ENCODE results near the gene BIRC5. TPM values are rescaled to one million over a fixed set of nuclear protein-coding genes. Genes with fewer than 3 reads are reported as not detected.

The BIRC5 gene
- total RNA-seq = 11.9 and 12.3 TPM in 2 replicates
- long read RNA-seq, transcript BIRC5-201 (5 exons, 2,711 nt) = minor isoform, 10 of 207 reads
- long read RNA-seq, transcript BIRC5-202 (4 exons, 2,630 nt) = major isoform, 175 of 207 reads
- long read RNA-seq, transcript BIRC5-203 (3 exons, 2,446 nt) = minor isoform, 14 of 207 reads
- long read RNA-seq, partial matches to known transcripts = 4 of 207 reads
- long read RNA-seq, other reads (novel, unspliced or antisense) = 3 of 207 reads

DNA sequence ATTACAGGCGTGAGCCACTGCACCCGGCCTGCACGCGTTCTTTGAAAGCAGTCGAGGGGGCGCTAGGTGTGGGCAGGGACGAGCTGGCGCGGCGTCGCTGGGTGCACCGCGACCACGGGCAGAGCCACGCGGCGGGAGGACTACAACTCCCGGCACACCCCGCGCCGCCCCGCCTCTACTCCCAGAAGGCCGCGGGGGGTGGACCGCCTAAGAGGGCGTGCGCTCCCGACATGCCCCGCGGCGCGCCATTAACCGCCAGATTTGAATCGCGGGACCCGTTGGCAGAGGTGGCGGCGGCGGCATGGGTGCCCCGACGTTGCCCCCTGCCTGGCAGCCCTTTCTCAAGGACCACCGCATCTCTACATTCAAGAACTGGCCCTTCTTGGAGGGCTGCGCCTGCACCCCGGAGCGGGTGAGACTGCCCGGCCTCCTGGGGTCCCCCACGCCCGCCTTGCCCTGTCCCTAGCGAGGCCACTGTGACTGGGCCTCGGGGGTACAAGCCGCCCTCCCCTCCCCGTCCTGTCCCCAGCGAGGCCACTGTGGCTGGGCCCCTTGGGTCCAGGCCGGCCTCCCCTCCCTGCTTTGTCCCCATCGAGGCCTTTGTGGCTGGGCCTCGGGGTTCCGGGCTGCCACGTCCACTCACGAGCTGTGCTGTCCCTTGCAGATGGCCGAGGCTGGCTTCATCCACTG is at the start of gene BIRC5:
TSS of gene BIRC5 (plus strand) at position 238 of the 690 bp plus-strand sequence. CDS start at position 302, 64 bp downstream.
- peak; percentile 96 for DNase-seq (ENCODE audit: extremely low spot score, unreplicated experiment)
- Mint-ChIP-seq H3K27me3 (ENCODE audit: unreplicated experiment) (no peaks in the 10 kb centered on the region), H3K36me3 (ENCODE audit: unreplicated experiment) (no peaks in the 10 kb centered on the region), H3K27ac (ENCODE audit: unreplicated experiment) (no peak within 1 kb of the TSS), H3K9me3 (ENCODE audit: unreplicated experiment) (no peaks in the 10 kb centered on the region), H3K4me3 (ENCODE audit: unreplicated experiment) (peak within 1 kb of the TSS; percentile 83), H3K4me1 (ENCODE audit: unreplicated experiment) (peaks cover 15% of the 10 kb centered on the region)
- TF ChIP-seq, protein P1, sequence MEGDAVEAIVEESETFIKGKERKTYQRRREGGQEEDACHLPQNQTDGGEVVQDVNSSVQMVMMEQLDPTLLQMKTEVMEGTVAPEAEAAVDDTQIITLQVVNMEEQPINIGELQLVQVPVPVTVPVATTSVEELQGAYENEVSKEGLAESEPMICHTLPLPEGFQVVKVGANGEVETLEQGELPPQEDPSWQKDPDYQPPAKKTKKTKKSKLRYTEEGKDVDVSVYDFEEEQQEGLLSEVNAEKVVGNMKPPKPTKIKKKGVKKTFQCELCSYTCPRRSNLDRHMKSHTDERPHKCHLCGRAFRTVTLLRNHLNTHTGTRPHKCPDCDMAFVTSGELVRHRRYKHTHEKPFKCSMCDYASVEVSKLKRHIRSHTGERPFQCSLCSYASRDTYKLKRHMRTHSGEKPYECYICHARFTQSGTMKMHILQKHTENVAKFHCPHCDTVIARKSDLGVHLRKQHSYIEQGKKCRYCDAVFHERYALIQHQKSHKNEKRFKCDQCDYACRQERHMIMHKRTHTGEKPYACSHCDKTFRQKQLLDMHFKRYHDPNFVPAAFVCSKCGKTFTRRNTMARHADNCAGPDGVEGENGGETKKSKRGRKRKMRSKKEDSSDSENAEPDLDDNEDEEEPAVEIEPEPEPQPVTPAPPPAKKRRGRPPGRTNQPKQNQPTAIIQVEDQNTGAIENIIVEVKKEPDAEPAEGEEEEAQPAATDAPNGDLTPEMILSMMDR (IDR thresholded peaks at IDR 0.05) = no peak

DNA sequence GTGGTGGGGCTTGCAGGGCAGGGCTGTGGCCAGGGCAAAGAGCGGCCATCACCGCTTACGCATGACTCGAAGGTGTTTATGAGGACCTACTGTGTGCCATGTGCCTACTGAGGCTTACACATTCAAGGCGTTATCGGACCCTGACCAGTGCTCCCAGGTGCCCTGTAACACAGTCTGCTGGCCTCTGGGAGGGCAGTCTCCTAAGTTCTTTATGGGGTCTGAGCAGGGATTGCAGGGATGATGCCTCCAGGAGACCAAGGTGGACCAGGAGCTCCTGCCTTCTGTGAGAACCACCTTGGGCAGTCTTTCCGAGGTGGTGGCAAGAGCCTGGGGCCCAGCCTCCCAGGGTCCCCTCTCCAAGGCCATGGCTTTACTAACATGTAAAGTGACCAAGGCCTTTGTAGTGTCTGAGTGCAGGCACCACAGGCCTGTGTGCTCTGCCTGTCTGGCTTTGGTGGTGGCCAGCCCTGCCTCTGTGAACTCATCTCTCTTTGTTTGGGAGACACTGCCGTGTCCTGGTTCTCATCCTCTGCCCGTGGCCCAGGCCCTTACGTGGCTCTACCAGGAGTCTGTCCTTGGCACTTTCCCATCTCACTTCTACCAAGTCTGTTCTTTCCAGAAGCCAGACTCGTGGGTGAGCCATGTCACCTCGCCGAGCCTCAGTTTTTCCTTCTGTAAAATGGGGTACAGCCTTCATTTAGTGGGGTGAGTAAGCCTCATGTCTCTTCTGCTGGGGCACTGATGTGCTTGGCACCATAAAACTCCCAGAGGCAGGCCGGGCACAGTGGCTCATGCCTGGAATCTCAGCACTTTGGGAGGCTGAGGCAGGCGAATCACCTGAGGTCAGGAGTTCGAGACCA is 49.1 kb upstream of the BIRC5 start:
- no peaks in the 10 kb centered on the region for H3K36me3 Mint-ChIP-seq (ENCODE audit: unreplicated experiment)
- H3K4me1 Mint-ChIP-seq (ENCODE audit: unreplicated experiment) = peaks cover 6% of the 10 kb centered on the region
- H3K27me3 Mint-ChIP-seq (ENCODE audit: unreplicated experiment) = no peaks in the 10 kb centered on the region
- TF ChIP-seq, protein P1 (IDR thresholded peaks at IDR 0.05) = no peak
- DNase-seq (ENCODE audit: extremely low spot score, unreplicated experiment) = no peak
- H3K4me3 Mint-ChIP-seq (ENCODE audit: unreplicated experiment) = no peak overlapping the region
- no peaks in the 10 kb centered on the region for H3K9me3 Mint-ChIP-seq (ENCODE audit: unreplicated experiment)
- no peak overlapping the region for H3K27ac Mint-ChIP-seq (ENCODE audit: unreplicated experiment)

DNA sequence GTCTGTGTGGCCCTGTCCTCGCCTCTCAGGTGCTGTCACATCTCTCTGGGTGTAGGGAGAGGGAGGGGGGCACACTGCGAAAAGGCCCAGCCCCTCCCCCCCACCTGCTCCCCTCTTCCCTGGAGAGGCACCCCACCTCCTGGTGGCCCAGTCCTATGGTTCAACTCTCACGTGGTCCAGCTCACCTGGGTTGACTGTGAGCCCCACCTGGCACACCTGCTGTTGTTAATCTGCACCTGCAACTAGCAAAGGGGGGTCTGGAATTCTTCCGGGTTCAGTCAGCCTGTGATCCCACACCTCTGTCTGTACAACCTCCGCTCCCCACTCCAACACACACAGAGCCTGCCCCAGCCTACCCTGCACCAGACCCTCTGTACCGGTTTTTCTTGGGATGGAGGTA is 47.6 kb upstream of the BIRC5 start:
- TF ChIP-seq, protein P1 (IDR thresholded peaks at IDR 0.05) = no peak
- no peaks in the 10 kb centered on the region for H3K9me3 Mint-ChIP-seq (ENCODE audit: unreplicated experiment)
- H3K36me3 Mint-ChIP-seq (ENCODE audit: unreplicated experiment) = no peaks in the 10 kb centered on the region
- peaks cover 6% of the 10 kb centered on the region for H3K4me1 Mint-ChIP-seq (ENCODE audit: unreplicated experiment)
- DNase-seq (ENCODE audit: extremely low spot score, unreplicated experiment) = no peak
- H3K4me3 Mint-ChIP-seq (ENCODE audit: unreplicated experiment) = no peak overlapping the region
- no peak overlapping the region for H3K27ac Mint-ChIP-seq (ENCODE audit: unreplicated experiment)
- no peaks in the 10 kb centered on the region for H3K27me3 Mint-ChIP-seq (ENCODE audit: unreplicated experiment)

DNA sequence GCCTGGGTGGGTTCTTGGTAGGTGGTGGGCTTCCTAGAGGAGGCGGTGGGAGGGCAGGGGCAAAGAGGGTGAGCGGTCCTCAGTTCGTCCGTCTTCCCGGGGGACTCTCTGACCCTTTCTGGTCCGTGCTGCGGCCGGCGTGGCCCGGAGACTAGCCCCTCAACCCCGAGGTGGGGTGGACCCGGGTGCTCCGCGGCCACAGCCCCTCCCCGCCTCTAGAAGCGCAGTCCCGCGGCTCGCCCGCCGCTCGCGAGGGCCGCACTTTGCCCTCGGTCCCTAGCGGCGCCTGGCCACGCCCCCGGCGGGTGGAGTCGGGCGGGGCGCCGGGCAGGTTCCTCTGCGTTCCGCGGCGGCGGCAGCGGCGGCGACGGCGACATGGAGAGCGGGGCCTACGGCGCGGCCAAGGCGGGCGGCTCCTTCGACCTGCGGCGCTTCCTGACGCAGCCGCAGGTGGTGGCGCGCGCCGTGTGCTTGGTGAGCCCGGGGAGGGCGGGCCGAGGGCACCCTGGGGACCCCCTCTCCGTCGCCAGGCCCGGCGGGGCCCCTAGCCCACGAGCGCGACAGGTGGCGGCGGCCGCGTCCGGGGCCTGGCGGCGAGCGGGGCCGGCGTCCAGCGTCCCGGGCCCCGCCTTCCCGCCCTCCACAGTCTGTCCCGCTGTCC is 45.7 kb upstream of the BIRC5 start, which contains the start of gene SYNGR2:
TSS of gene SYNGR2 (plus strand) at position 340 of the 661 bp plus-strand sequence. CDS start at position 376, 36 bp downstream.
- DNase-seq (ENCODE audit: extremely low spot score, unreplicated experiment) = no peak
- Mint-ChIP-seq H3K4me1 (ENCODE audit: unreplicated experiment) (peaks cover 24% of the 10 kb centered on the region), H3K36me3 (ENCODE audit: unreplicated experiment) (no peaks in the 10 kb centered on the region), H3K4me3 (ENCODE audit: unreplicated experiment) (peak within 1 kb of the TSS; percentile 74), H3K27me3 (ENCODE audit: unreplicated experiment) (no peaks in the 10 kb centered on the region), H3K27ac (ENCODE audit: unreplicated experiment) (no peak within 1 kb of the TSS), H3K9me3 (ENCODE audit: unreplicated experiment) (no peaks in the 10 kb centered on the region)
- TF ChIP-seq, protein P1 (IDR thresholded peaks at IDR 0.05) = no peak
